B cell (primary cell): ENCODE data around the gene SIRPB1. TPM values are rescaled to one million over a fixed set of nuclear protein-coding genes. Genes with fewer than 3 reads are reported as not detected.

Experiments used
- ATAC-seq: fragments of 200-7000 bp; cut with Tn5 transposase; one replicate; pipeline ENCODE4 v1.10.0; 2021; ENCODE audit warnings: low read depth, mild to moderate bottlenecking, moderate number of reproducible peaks, moderate library complexity
- CTCF ChIA-PET: fragments of 350-600 bp; sonication (Branson Sonifier 250); formaldehyde crosslinking; loops from one replicate; lab custom pipeline; 2021; ENCODE audit warnings: antibody characterized with exemption, inconsistent platforms; lab: Charles Lee
- POLR2A ChIA-PET: fragments of 350-600 bp; sonication (Branson Sonifier 250); formaldehyde crosslinking; loops from one replicate; lab custom pipeline; 2021; ENCODE audit warnings: antibody characterized with exemption; lab: Charles Lee
- DNase-seq: peaks from one replicate; pipeline ENCODE4 v3.0.0; 2013
- H2AFZ ChIP-seq: 2 replicates; pipeline ENCODE4 v1.6.1; 2012; ENCODE audit warnings: mild to moderate bottlenecking, low read depth, low read length; ENCODE audit not compliant: insufficient read depth, poor library complexity, severe bottlenecking
- H3K27ac ChIP-seq, 2 donors: 1 replicate in 1 of 2; 2 replicates in 1 of 2; pipeline ENCODE4 v1.5.1; 2012 to 2013; ENCODE audit warnings: low read length in 2 of 2, mild to moderate bottlenecking in 2 of 2, moderate library complexity in 1 of 2
- H3K27me3 ChIP-seq, 4 experiments: fragments of 200-600 bp in 1 of 4; sonication (generic) in 1 of 4; replicated peaks in 1 of 4; 1 replicate in 2 of 4; 2 replicates in 2 of 4; pipeline versions ENCODE4 v1.6.1 to v1.7.0; 2013 to 2016; ENCODE audit warnings: low read length in 3 of 4, mild to moderate bottlenecking in 2 of 4, mixed read lengths in 1 of 4, moderate library complexity in 1 of 4; ENCODE audit not compliant: insufficient read depth in 4 of 4, control insufficient read depth in 3 of 4; ENCODE audit errors: control extremely low read depth in 1 of 4
- H3K36me3 ChIP-seq, 2 experiments: replicated peaks in 1 of 2; 1 replicate in 1 of 2; 2 replicates in 1 of 2; pipeline versions ENCODE4 v1.6.1 to v1.7.1; 2013; ENCODE audit warnings: low read length in 1 of 2; ENCODE audit not compliant: insufficient read depth in 2 of 2, control insufficient read depth in 1 of 2; ENCODE audit errors: control extremely low read depth in 1 of 2, extremely low read depth in 1 of 2
- H3K4me1 ChIP-seq, 2 donors: fragments of 200-600 bp in 1 of 2; sonication (generic) in 1 of 2; 1 replicate in 1 of 2; 2 replicates in 1 of 2; pipeline versions ENCODE4 v1.5.1 to v1.6.1; 2013 to 2017; ENCODE audit warnings: low read length in 2 of 2; ENCODE audit not compliant: control insufficient read depth in 2 of 2, insufficient read depth in 2 of 2
- H3K4me2 ChIP-seq: replicated peaks from 2 replicates; pipeline ENCODE3; 2012; ENCODE audit warnings: mild to moderate bottlenecking, low read depth, low read length; ENCODE audit not compliant: poor library complexity, severe bottlenecking
- H3K4me3 ChIP-seq, 5 experiments: fragments of 200-600 bp in 1 of 5; sonication (generic) in 1 of 5; 1 replicate in 3 of 5; 2 replicates in 2 of 5; pipeline versions ENCODE4 v1.5.1 to v1.7.0; 2011 to 2016; ENCODE audit warnings: low read length in 4 of 5, mild to moderate bottlenecking in 4 of 5, low read depth in 2 of 5, control low read depth in 1 of 5, moderate library complexity in 1 of 5; ENCODE audit not compliant: insufficient read depth in 1 of 5; ENCODE audit errors: control extremely low read depth in 1 of 5, extremely low read depth in 1 of 5
- H3K79me2 ChIP-seq: fragments of 200-600 bp; sonication (generic); one replicate; pipeline ENCODE4 v1.6.0; 2016; ENCODE audit warnings: low read length; ENCODE audit not compliant: control insufficient read depth, insufficient read depth
- H3K9ac ChIP-seq: fragments of 200-600 bp; sonication (generic); 2 replicates; pipeline ENCODE4 v1.6.1; 2017; ENCODE audit warnings: mild to moderate bottlenecking, low read length, moderate library complexity
- H3K9me3 ChIP-seq, 3 donors: one replicate each; pipeline versions ENCODE4 v1.6.1 to v1.7.1; 2013; ENCODE audit warnings: low read length in 2 of 3; ENCODE audit not compliant: control insufficient read depth in 2 of 3, insufficient read depth in 1 of 3; ENCODE audit errors: control extremely low read depth in 1 of 3
- H4K20me1 ChIP-seq: 2 replicates; pipeline ENCODE4 v1.6.0; 2012; ENCODE audit warnings: mild to moderate bottlenecking, low read length; ENCODE audit not compliant: insufficient read depth, control insufficient read depth, poor library complexity, severe bottlenecking
- H3K27ac Mint-ChIP-seq: one replicate; pipeline ENCODE4 v1.8.0; 2021; ENCODE audit warnings: mixed read lengths
- H3K27me3 Mint-ChIP-seq: one replicate; pipeline ENCODE4 v1.8.0; 2021; ENCODE audit warnings: mixed read lengths
- H3K4me1 Mint-ChIP-seq: one replicate; pipeline ENCODE4 v1.8.0; 2021; ENCODE audit warnings: mixed read lengths
- H3K4me3 Mint-ChIP-seq: one replicate; pipeline ENCODE4 v1.8.0; 2021; ENCODE audit warnings: mixed read lengths
- H3K9me3 Mint-ChIP-seq: one replicate; pipeline ENCODE4 v1.8.0; 2022; ENCODE audit warnings: mixed read lengths; ENCODE audit not compliant: insufficient read depth
- EZH2 ChIP-seq: IDR thresholded peaks from 2 replicates; pipeline ENCODE4 v1.6.1; 2012; ENCODE audit warnings: borderline replicate concordance, low read depth, mild to moderate bottlenecking, moderate library complexity, low read length; ENCODE audit not compliant: insufficient read depth, poor library complexity, severe bottlenecking
- WGBS: methylation state at CpG from one replicate; pipeline ENCODE4 v1.1.5; 2013; ENCODE audit warnings: missing lambda C conversion rate; ENCODE audit not compliant: insufficient coverage; 5-methylcytosine and 5-hydroxymethylcytosine counted together
- intact Hi-C: fragments of 100-400 bp; cut with micrococcal nuclease; formaldehyde crosslinking; loops from one replicate; pipeline ENCODE4 v1.10.0; 2022
- polyA plus RNA-seq: library from polyadenylated mRNA; depleted of rRNA; stranded (reverse); fragments of >200 nt; gene quantifications from 2 replicates; pipeline ENCODE4 v1.2.3, GENCODE V29; 2012
- total RNA-seq, 2 donors: library from RNA; stranded (reverse); fragments of 120-200 nt in 1 of 2; gene quantifications; 1 replicate in 1 of 2; 2 replicates in 1 of 2; pipeline versions ENCODE4 v1.2.3 to v1.2.4, GENCODE V29; 2013 to 2022
- TF ChIP-seq, protein P1 (sequence below): fragments of 200-600 bp; IDR thresholded peaks from one replicate; pipeline ENCODE4 v1.8.0; 2022; ENCODE audit warnings: antibody characterized with exemption, mild to moderate bottlenecking

The SIRPB1 gene
- total and polyA plus RNA-seq, 2 donors (not counting 1 experiment from before 2014, with no cell fraction given): 1.3 to 1.7 TPM

DNA sequence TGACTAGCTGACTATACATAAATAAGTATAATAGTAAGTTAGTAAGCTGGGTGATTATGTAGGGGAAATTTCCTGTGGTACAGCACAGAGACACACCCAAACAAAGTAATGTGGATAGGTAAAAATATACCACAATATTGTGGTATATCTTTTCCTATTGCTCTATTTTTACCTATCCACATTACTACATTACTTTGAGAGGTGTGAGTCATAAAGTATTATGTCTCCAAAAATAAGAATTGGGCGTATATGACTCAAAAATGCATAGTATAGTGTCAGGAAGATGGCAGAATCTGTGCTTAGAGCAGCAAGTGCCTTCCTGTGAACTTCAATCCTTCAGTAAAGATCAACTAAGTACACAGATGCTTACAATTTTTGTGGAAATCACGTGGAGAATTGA is 40.4 kb upstream of the SIRPB1 start:
- H3K4me1 Mint-ChIP-seq: peaks cover 32% of the 10 kb centered on the region
- H3K4me3 ChIP-seq: no peak overlapping the region
- DNase-seq (no peak), ATAC-seq (no peak)
- CTCF ChIA-PET: no interaction called here
- peaks cover 6% of the 10 kb centered on the region for H3K27me3 Mint-ChIP-seq
- no peaks in the 10 kb centered on the region for H3K36me3 ChIP-seq
- peaks cover 16 to 22% of the 10 kb centered on the region in 2 donors for H3K4me1 ChIP-seq
- H3K27ac ChIP-seq: no peak overlapping the region
- peaks cover 0 to 3% (median 0%) of the 10 kb centered on the region in 4 experiments for H3K27me3 ChIP-seq
- no peak overlapping the region for H3K27ac Mint-ChIP-seq
- no peaks in the 10 kb centered on the region for H3K9me3 ChIP-seq
- no peak overlapping the region for H2AFZ ChIP-seq
- no peak overlapping the region for H3K4me2 ChIP-seq
- no peaks in the 10 kb centered on the region for H3K79me2 ChIP-seq
- no CpG with 5 or more reads among the region's 2 CpGs for WGBS
- H3K9ac ChIP-seq: no peak overlapping the region
- no peaks in the 10 kb centered on the region for H3K9me3 Mint-ChIP-seq
- TF ChIP-seq EZH2: no peak
- TF ChIP-seq, protein P1, sequence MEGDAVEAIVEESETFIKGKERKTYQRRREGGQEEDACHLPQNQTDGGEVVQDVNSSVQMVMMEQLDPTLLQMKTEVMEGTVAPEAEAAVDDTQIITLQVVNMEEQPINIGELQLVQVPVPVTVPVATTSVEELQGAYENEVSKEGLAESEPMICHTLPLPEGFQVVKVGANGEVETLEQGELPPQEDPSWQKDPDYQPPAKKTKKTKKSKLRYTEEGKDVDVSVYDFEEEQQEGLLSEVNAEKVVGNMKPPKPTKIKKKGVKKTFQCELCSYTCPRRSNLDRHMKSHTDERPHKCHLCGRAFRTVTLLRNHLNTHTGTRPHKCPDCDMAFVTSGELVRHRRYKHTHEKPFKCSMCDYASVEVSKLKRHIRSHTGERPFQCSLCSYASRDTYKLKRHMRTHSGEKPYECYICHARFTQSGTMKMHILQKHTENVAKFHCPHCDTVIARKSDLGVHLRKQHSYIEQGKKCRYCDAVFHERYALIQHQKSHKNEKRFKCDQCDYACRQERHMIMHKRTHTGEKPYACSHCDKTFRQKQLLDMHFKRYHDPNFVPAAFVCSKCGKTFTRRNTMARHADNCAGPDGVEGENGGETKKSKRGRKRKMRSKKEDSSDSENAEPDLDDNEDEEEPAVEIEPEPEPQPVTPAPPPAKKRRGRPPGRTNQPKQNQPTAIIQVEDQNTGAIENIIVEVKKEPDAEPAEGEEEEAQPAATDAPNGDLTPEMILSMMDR: no peak
- POLR2A ChIA-PET: no interaction called here
- no peak overlapping the region for H3K4me3 Mint-ChIP-seq
- no peaks in the 10 kb centered on the region for H4K20me1 ChIP-seq
- intact Hi-C loops: no loop called here

DNA sequence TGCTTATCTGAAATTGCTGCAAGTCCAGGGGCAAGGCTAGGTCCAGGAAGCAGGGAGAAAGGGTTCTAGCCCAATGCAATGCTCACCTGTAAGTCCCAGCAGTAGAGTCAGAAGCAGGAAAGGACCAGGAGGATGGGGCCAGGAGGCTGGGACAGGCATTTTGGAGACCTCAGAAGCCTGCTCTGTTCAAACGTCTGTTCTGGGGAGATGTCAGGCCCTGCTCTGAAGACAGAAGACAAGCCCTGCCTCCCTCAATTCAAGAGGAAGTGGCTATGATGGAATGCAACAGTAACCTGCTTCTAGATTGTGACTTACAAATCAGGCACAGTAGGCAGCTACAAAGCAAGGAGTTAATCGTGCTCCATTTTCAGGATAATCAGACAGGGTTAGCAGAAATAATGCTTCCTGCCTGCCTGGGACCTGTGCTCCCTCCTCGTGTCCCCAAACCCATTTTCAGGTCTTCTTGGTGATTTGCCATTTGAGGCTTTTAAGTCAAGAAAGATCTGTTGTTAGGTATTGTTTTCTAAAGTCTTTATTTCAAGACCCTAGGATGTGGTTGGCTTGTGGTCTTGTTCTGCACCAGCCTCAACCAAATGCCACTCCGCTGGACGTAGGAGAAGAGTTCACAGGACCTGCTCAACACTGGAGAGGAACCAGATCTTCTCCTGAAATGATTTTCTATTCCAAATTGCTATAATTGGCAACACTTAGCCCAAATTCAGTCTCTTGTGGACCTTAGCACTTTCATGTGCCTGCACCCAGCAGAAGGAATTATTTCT is 37.9 kb upstream of the SIRPB1 start, which contains the start of gene SIRPG:
Gene SIRPG, minus strand, starts transcription at position 224 of the 779 bp plus-strand sequence. Its CDS starts 65 bp downstream, at position 159.
- ChIA-PET CTCF (no interaction called here), POLR2A (no interaction called here)
- Histone ChIP-seq H3K27ac (no peak within 1 kb of the TSS), H4K20me1 (no peaks in the 10 kb centered on the region), H3K4me3 (no peak within 1 kb of the TSS), H3K27me3 (peaks cover 0 to 3% (median 0%) of the 10 kb centered on the region in 4 experiments), H3K9me3 (no peaks in the 10 kb centered on the region), H3K9ac (no peak within 1 kb of the TSS), H3K4me1 (peaks cover 0 to 5% of the 10 kb centered on the region in 2 donors), H2AFZ (peak within 1 kb of the TSS; percentile 46), H3K4me2 (no peak within 1 kb of the TSS), H3K79me2 (no peaks in the 10 kb centered on the region), H3K36me3 (no peaks in the 10 kb centered on the region)
- intact Hi-C loops: no loop called here
- ATAC-seq (no peak), DNase-seq (no peak)
- Mint-ChIP-seq H3K27ac (no peak within 1 kb of the TSS), H3K4me1 (peaks cover 10% of the 10 kb centered on the region), H3K4me3 (no peak within 1 kb of the TSS), H3K27me3 (peaks cover 9% of the 10 kb centered on the region), H3K9me3 (no peaks in the 10 kb centered on the region)
- TF ChIP-seq, protein P1: no peak
- no peak for TF ChIP-seq EZH2
- WGBS: 47% methylated on average over 4 of the region's 5 CpGs
